Measurements from ENCODE around the gene LTBP1.
"Not testable (repeated sequence)": the region's sequence is repeated elsewhere in the genome, so short reads cannot be mapped to it uniquely, and the experiment has no call there.

LTBP1 gene

DNA sequence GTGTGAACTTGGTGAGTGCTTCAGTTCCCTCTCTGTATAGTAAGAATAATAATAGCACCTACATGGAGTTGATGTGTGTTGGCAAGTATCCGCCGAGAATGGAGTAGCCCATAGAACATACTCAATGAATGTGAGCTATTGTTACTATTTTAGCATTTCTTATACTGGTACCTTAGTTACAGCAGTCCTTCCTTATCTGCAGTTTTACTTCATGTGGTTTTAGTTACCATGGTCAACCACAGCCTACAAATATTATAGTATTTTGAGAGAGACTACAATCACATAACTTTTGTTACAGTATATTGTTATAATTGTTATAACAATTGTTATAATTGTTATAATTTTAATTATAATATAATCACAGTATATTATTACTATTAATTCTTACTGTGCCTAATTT, 377.2 kb downstream of the LTBP1 start:
- no peak for DNase-seq

DNA sequence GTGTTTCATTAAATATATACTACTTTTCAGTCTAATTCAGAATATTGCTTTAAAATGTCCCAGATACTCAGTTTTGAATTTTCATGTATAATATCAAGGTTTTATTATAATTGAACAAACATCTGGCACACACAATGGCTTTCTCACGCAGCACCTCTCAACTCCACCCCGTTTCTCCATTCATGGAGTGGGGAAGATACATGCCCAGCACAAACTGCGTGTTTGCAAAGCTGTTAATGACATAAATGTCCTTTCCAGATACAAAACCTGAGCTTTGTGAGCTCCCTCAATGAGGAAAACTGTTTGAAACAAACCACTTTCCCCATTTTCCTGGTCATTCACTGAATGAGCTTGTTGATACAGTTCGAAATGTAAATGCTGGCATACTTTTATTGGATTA, 379.3 kb downstream of the LTBP1 start:
- DNase-seq, result no peak

DNA sequence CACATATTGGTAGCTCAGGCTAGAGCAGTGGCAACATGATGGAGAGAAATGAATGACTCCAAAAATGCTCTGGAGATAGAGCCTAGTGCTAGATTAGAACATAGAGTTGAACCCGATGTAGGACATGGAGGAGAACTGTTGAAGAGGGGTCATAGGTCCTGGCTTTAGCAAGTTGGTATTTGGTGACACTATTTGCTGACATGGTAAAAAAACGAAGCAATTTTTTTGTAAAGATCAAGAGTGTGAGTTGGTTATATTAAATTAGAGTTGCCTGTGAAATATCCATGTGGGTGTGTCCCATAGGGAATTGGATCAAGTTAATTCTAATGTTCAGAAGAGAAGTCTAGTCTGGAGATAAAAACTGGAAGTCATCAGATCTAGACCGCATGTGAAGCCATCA, 386.7 kb downstream of the LTBP1 start:
- no peak for DNase-seq

DNA sequence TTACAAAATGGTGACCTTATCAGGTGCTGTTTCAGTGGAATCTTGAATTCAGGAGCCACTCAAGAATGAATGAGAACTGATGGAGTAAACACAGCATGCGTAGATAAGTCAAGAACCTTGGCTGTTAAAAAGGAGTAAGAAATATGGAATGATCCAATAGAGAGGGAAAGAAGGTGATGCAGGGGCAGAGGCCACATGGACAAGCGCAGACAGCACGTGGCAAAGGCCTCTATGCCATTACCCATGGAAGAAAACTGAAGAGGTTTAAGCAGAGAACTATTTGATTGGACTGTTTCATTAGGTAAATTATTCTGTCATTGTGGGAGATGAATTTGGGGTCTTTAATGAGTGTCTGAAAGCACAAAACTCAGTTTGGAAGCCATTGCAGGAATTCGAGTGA, 387.3 kb downstream of the LTBP1 start:
- DNase-seq, result no peak

DNA sequence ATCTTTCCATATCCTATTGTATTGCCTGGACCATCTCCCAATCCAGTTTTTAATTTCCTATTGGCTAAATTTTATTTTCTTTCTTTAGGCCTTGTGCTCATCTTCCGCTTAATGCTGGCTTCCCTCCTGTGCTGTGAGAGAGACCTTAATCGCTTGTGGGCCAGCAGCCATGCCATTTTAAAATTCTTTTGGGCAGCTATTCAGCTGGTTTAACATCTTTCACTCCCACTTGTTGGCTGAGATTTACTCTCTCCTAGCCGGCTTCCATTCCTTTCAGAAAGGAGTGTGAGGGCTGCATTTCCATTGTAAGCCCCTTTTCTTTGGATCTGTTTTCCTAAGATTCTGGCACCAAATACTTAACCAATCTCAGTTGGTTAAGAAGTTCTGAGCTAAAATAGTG, 388.8 kb downstream of the LTBP1 start:
- no peak for DNase-seq

DNA sequence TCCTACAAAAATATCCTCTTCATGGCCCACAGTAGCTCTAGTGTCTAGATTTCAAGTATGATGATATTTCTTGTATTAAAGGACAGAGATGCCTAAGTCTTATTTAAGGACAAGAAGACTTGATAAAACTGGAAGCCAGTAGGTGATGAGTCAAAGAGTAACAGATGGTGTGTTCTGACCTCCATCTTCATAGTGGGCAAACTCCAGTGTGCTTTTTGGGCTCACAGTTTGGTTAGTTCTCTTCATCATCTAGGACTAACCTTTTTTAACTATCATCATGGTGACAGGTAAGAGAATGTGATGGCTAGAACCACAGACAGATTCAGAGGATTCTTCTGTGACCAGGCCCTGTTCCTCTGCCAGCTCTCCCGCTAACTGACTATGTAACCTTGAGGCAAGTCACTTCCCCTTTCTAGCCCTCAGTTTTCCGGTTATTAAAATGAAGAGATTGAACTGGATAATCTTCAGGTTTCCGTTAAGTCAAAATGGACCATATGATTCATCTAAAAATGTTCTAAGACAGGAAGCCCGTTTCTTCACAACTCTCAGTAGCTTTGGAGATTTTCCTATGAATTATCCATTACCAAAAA, 389.4 kb downstream of the LTBP1 start:
- DNase-seq, result no peak

DNA sequence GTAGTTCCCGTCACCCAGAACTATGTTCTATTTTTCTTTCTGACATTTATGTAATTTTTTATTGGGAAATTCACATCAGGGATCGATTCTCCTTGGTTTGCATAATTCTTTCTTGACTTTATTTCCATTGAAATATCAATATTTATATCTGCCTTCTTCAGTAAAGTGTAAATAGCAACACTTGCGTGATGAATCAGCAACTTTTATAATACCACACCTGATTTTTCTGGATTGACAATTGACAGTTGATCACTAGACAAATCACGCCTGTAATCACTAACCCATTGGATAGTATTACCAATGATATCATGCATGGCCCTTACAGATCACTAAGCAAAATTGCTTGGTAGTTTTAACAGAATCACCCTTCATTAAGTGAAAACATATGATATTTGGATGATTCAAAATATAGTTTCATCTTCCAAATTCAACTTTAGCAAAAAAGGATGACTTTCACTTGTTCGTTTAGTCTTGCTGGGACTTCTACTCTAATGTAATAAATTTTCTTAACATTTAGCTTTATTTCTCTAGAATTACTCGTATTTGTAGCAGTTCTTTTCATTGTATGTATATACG, 390.7 kb downstream of the LTBP1 start:
- DNase-seq, result no peak

DNA sequence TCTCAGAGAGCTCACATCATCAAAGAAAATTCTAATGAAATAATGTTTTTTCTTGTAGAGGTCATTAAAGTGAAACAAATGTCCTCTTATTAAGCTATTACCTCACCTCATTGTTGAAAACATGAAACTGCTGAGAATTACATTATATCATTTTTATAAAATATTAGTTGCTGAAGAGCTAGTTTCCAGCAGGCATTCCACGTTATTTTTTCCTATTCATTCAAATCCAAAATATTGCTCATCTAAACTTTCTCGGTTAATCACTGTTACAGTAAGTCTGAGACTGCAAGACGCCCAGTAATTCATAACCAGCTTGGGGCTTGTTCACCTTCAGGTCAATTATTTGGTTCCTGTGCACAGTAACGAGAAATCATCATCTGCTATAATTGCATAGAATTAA, 391.2 kb downstream of the LTBP1 start:
- no peak for DNase-seq

DNA sequence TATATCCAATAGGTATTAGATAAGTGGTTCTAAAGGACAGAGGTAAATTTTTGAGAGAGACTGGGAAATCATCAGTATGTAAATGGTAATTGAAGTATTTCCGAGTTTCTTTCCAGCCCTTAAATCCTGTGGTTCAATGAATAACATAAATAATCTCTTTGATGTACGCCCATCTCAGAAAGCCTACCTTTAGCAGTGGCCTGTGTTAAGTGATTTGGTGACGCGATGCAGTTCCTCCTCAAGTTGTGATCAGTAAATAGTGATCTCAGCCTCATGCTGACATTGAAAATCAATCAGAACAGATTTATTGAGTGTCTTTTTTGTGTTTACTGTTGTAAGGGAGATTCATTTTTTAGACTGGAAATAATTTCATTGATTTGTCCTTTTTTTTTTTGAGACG, 392.5 kb downstream of the LTBP1 start:
- no peak for DNase-seq

DNA sequence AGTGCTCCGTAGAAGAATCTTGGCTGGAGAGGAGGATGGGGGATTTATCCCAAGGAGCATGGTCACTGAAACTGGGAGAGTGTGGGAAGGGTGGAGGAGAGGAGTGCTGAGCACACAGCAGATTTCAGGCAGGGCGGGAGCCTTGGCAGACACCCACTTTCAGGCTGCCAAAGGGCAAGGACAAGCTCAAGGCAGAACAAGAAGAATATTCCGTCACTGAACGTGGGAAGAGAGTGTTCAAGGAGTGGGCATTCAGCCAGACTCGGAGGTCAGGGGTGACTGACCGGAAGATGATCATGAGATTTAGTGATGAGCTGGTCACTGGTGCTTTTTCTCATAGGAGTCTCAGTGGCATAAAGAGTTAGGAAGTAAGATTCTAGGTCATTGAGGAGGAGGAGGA, 393.5 kb downstream of the LTBP1 start:
- DNase-seq, result no peak

DNA sequence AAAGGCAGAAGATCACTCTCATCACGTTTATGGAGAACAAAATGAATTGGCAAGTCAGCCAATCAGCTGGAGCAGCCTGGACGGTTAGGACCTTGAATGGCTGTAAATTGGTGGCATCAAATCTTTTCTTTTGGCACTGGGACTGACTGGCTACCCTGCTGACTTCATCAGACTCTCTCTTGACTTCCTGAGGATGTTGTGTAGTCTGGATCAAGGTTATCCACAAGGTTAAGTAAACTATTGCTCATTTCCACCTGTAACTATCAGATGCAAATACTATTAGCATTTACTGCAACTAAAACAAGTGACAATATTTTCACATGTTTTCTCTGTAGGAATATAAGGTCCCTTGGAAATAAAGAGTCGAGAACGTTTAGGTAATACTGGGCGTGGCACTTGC, 395.4 kb downstream of the LTBP1 start:
- no peak for DNase-seq

DNA sequence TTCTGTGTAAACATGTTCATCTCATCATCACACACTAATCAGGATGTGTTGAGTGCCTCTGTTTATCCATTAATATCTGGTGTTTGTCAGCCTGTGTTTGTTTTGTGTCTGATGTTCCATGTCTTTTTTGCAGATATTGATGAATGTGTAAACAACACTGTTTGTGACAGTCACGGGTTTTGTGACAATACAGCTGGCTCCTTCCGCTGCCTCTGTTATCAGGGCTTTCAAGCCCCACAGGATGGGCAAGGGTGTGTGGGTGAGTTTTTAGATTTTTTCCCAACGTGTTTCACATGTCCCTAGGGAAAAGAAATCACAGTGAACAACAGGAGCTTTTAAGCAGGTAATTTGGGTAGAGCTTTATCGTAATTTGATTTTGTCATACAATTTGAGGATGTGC, 396.0 kb downstream of the LTBP1 start:
- DNase-seq, result no peak

DNA sequence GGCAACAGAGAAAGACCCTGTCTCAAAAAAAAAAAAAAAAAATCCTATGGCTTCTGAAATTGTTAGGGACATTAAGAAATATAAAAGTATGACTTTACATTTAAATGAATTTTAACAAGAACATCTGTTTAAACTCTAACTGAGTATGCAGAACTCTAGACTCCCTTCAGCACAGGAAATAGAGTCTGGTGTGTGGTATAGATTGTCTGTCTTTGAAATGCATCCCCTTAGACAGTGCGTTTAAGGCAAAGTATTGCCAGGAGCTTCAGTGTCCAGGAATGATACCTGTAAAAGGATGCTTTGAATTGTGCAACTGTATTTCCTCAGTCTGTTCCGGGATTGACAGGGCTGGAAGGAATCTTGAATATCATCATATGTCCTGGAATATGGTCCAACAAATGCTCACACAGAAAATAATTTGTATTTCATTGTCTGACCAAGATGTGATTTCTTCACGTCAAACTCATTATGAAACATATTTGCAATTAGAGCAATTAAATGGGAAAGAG, 396.7 kb downstream of the LTBP1 start:
- DNase-seq, result no peak

DNA sequence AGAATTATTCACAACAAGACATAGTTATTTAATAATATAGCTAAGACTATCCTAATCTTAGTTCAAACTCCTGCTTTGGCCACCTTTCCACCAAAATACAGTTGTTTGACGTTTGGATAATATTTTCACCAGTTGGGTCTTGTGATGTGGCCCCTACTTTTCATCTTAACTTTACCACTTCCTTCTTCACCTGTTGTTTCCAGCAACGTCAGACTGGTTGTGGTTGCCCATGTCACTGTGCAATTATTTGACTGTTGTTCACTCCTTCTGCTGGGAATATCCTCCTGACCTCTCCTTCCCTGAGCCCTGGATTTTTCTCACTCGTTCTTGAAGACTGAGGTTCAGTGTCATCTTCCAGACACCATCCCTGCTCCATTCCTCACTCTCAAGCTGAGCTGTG, 397.5 kb downstream of the LTBP1 start:
- no peak for DNase-seq

DNA sequence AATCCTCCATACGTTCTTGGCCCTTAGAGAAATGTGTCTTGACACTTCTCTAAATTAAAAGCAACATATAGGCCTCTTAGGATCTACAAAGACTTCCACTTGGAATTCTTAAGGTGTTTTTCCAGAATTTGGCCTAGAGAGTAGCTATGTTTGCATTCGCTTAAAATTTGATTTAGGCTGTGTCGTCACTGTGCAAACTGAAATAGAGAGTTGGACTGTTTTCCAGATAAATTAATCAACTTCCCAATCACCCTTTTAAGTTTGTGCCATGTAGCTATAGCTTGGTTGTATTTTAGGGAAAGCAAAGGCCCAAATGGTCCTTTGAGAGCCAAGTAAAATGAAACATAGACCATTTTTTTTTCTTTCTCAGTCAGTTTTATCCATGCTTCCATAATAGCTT, 401.1 kb downstream of the LTBP1 start:
- no peak for DNase-seq

DNA sequence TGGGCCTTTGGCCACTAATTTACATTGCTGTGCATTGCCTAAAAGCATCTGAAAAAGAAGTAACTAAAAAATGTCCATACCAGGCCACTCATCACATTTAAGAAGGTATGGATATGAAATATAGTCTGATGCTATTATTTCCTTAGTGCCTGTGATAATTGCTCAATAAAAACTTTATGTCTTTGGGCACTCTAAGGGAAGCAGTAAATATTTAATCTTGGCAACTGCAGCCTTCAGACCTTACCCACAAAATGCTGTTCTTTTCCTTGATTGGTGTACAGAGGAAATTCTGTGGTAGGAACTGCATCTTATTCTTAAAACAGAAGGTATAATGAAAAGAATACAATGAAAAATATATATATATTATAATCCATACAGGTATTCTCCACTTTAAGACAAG, 403.9 kb downstream of the LTBP1 start:
- no peak for DNase-seq

DNA sequence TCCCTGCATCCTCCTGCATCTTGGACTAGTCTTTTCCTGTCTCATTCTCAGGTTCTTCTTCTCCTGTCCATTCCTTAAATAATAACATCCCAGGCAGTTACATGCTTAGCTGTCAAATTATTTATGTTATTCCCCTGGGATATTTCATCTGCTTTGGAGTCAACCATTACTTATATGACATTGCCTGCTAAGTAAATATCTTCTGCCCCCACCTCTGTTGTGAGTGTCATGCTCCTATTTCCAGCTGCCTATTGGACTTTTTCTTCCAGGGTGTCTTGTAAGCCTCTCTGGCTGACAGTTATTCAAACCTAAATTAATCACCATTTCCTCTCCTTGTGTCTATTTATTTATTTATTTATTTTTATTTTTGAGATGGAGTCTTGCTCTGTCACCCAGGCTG, 405.0 kb downstream of the LTBP1 start:
- no peak for DNase-seq

DNA sequence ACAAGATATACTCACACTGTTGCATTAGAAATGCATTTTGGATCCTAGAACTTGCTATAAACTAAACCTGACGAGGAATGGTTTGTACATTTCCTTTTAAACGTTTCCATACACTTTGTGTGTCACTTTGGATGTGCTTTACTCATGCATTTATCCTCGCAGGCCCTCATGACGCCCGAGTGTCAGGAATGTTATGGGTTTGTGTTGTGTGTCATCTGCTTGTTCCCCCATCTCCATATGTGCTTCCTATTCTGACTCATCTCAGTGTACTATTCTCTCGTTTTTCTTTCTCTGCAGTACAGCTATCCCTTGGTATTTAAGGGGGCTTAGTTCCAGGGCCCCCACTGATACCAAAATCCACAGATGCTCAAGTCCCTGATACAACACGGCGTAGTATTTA, 408.2 kb downstream of the LTBP1 start:
- peak; percentile 38 for DNase-seq

DNA sequence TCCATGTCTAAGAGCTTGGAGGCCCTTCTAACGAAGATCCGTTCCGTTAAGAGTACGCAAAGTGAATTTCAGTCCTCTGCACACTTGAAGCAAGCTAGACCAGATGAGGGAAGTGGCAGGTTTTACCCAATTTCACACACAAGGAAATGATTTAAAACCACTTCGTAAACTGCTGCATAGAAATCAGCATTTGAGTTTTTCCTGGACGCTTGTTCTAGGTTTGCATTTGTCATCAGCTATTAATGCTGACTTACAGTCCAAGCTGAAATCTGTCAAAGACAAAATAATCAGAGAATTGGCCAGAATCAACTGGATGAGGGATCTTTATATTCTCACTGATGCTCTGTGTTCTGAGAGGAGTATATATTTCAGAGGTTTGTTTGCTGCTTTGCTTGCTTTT, 412.1 kb downstream of the LTBP1 start:
- DNase-seq, result no peak

DNA sequence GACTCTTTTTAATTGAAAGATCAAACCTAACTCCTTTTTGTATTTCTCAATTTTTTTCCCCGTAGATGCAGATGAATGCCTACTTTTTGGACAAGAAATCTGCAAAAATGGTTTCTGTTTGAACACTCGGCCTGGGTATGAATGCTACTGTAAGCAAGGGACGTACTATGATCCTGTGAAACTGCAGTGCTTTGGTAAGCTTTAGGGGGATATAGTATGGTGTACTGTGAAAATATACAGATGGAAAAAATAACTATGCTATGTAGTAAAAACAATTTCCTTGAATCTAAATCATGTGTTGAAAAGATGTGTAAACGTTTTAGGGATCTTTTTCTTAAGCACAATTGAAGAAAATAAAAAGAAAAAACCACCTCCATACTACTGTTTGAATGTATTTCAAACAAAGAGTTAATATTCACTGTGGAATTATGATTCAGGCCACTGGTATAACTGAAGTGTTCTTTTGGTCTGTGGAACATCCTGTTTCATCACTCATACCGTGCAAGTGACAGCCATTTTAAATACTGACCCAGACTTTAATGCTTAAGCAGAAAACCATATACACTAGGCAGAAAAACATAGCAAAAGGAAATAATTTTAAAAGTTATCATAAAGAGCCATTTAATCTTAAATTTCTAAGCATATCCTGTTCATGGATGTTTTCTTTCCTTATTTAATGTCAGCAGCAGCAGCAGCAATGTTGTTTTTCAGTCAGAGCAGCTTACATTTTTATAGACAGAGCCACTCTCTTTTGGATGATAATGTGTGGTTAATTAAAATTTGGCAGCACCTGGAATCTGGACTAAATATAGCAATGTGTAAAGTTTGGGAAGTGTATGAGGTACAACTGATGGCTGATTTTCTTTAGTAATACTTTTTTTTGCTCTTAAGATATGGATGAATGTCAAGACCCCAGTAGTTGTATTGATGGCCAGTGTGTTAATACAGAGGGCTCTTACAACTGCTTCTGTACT, 416.9 kb downstream of the LTBP1 start:
- DNase-seq, result no peak

DNA sequence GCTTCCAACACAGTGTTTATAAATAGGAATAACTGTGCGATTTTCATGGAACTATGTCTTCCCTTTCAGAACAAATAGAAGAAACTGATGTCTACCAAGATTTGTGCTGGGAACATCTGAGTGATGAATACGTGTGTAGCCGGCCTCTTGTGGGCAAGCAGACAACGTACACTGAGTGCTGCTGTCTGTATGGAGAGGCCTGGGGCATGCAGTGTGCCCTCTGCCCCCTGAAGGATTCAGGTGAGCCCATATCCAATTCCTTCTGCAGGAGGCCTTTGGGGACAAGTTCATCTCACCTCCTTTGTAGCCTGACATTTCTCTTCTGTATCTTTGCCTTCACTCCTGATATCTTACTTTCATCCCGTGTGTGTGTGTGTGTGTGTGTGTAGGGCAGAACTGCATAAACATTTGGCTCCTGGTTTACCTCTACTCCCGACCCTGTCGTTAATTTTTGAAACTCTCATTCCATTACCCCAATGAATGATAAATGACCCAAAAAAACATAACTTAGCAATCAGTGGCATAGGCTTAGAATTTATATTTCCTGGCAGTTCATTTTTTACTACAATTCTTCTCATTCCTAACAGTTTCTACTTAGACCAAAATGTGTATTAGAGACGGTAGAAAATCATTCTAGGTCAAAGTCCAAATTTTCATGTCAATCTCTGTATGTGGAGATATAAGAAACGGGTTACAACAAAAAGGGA, 418.7 kb downstream of the LTBP1 start:
- no peak for DNase-seq

DNA sequence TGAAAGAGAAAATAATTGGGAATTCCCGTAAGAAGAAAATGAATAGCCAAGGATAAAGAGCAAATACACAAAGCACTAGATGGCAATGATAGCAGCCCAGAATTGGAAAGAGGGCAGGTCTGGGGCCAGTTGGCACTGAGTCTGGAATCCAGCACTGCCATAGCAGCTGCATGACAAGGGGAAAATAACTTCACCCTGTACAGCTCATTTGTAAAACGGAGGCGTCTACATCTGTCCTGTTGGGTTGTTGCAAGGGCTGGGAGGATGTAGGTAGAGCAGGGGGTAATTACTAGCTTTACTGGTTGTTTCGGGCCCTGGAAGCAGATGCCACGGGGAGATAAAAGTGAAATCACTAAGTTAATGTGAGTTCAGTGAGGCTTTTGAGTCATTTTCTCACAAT, 419.7 kb downstream of the LTBP1 start:
- no peak for DNase-seq

DNA sequence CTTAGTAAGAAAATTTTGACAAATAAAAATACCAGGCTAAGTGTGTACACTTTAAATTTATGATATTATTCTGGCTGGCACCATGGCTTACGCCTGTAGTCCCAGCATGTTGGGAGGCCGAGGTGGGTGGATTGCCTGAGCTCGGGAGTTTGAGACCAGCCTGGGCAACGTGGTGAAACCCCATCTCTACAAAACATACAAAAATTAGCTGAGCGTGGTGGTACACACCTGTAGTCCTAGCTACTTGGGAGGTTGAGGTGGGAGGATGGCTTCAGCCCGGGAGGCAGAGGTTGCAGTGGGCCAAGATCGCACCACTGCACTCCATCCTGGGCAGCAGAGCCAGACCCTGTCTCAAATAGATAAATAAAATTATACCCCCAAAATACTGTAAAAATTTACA, 421.8 kb downstream of the LTBP1 start:
- not testable (repeated sequence) for DNase-seq

All from T1000 (cell line).